ENCODE data around the gene GRPEL1. TPM values are rescaled to one million over a fixed set of nuclear protein-coding genes. Genes with fewer than 3 reads are reported as not detected.

GRPEL1 gene
- total RNA-seq, 1 donor from 2014 or later: 19.7 TPM

DNA sequence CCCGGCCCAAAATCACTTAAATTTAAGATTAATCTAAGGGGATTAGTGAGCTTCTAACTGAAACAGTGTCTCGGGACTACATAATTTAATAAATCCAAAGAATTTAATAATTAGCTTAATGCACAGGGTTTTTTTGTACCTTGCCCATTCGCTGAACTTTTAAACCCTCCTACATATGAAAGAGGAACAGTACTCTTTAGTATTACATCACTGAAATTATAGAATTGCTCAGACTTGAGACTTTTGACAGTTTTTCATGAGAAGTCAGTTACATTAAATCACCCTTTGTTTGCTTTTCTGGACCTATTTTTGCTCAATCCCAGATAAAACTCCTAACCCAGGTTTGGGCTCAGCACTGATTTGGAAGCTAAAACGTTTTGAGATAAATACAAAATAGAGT lies 27.1 kb downstream of the GRPEL1 start:
- Mint-ChIP-seq H3K9me3 (ENCODE audit: unreplicated experiment) (no peaks in the 10 kb centered on the region), H3K27me3 (ENCODE audit: unreplicated experiment) (no peaks in the 10 kb centered on the region), H3K36me3 (ENCODE audit: unreplicated experiment) (peaks cover 3% of the 10 kb centered on the region), H3K27ac (ENCODE audit: unreplicated experiment) (no peak overlapping the region), H3K4me1 (ENCODE audit: unreplicated experiment) (peaks cover 43% of the 10 kb centered on the region), H3K4me3 (ENCODE audit: unreplicated experiment) (no peak overlapping the region)
- TF ChIP-seq CTCF (IDR thresholded peaks at IDR 0.05): no peak
- DNase-seq (ENCODE audit: extremely low spot score, unreplicated experiment): no peak

DNA sequence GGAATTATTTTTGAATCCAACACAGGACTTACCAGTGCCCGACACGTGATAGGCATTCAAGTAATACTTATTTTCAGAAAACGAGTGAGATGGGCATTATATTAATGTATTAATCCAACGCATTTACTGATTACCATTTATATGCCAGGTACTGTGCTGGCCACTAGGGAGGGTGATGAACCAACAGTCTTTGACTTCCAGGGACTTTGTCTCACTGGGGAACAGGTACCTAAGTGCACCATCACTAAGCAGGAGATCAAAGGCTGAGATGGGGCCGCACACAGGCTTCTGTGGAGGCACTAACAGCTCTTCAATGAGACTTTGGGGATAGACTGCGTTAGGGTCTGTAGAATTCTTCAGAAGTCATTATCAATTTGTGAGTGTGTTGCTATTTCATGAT lies 30.4 kb downstream of the GRPEL1 start:
- Mint-ChIP-seq H3K36me3 (ENCODE audit: unreplicated experiment) (peaks cover 3% of the 10 kb centered on the region), H3K27ac (ENCODE audit: unreplicated experiment) (no peak overlapping the region), H3K4me1 (ENCODE audit: unreplicated experiment) (peaks cover 32% of the 10 kb centered on the region), H3K4me3 (ENCODE audit: unreplicated experiment) (no peak overlapping the region), H3K27me3 (ENCODE audit: unreplicated experiment) (no peaks in the 10 kb centered on the region), H3K9me3 (ENCODE audit: unreplicated experiment) (no peaks in the 10 kb centered on the region)
- DNase-seq (ENCODE audit: extremely low spot score, unreplicated experiment): no peak
- TF ChIP-seq CTCF (IDR thresholded peaks at IDR 0.05): no peak

- Mint-ChIP-seq H3K4me1 (ENCODE audit: unreplicated experiment) (peaks cover 38% of the 10 kb centered on the region), H3K27ac (ENCODE audit: unreplicated experiment) (no peak overlapping the region), H3K27me3 (ENCODE audit: unreplicated experiment) (no peaks in the 10 kb centered on the region), H3K36me3 (ENCODE audit: unreplicated experiment) (peaks cover 14% of the 10 kb centered on the region), H3K4me3 (ENCODE audit: unreplicated experiment) (no peak overlapping the region), H3K9me3 (ENCODE audit: unreplicated experiment) (no peaks in the 10 kb centered on the region)
- DNase-seq (ENCODE audit: extremely low spot score, unreplicated experiment): no peak
- no peak for TF ChIP-seq CTCF (IDR thresholded peaks at IDR 0.05)
Measured at GRCh38 chr4:7034262-7035081, 33.4 kb downstream of the GRPEL1 start.

- Mint-ChIP-seq H3K27ac (ENCODE audit: unreplicated experiment) (peak overlapping the region; percentile 89), H3K9me3 (ENCODE audit: unreplicated experiment) (no peaks in the 10 kb centered on the region), H3K36me3 (ENCODE audit: unreplicated experiment) (peaks cover 17% of the 10 kb centered on the region), H3K27me3 (ENCODE audit: unreplicated experiment) (no peaks in the 10 kb centered on the region), H3K4me1 (ENCODE audit: unreplicated experiment) (peaks cover 41% of the 10 kb centered on the region), H3K4me3 (ENCODE audit: unreplicated experiment) (no peak overlapping the region)
- no peak for DNase-seq (ENCODE audit: extremely low spot score, unreplicated experiment)
- no peak for TF ChIP-seq CTCF (IDR thresholded peaks at IDR 0.05)
Measured at GRCh38 chr4:7032596-7032995, 35.3 kb downstream of the GRPEL1 start.

DNA sequence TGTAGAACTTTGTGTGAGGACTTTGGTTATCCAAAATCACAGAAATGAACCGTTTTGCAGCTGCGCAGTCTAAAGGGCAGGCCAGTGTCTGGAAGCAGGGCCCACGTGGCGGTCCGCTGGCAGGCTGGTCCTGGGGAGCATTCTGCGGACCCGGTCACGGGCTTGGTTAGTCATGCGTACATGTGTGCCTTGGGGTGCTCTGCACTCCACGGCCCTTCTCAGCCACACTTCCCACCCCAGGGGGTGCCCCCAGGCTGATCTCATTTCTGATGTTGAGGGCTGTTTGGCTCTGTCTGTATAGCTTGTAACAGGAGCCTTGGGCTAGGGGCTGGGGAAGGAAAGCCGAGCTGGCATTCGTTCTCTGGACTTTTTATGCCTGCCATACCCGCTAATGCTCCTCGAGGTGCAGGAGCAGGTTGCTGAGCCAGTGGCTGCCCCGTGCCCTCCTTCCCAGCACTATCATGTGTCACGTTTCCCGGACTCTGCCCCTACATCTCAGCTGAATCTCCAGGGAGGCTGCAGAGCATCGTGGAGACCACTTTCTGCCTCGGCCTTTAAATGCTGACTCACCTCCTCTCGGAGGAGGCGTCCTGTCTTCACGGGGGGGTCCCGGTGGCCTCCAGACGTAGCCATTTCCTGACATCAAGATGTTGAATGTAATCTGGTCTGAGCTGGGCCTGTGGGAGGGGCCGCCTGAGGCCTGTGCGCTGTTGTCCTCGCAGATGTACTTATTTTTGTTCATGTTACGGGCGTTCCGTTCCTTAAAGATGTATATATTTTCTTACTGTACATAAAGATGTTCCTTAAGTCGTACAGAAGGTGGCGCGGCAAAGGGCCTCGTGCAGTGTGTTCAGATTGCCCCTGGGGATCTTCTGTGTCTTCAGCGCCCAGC lies 36.1 kb downstream of the GRPEL1 start:
- DNase-seq (ENCODE audit: extremely low spot score, unreplicated experiment): no peak
- no peaks in the 10 kb centered on the region for H3K27me3 Mint-ChIP-seq (ENCODE audit: unreplicated experiment)
- no peaks in the 10 kb centered on the region for H3K9me3 Mint-ChIP-seq (ENCODE audit: unreplicated experiment)
- peaks cover 34% of the 10 kb centered on the region for H3K4me1 Mint-ChIP-seq (ENCODE audit: unreplicated experiment)
- peaks cover 18% of the 10 kb centered on the region for H3K36me3 Mint-ChIP-seq (ENCODE audit: unreplicated experiment)
- no peak for TF ChIP-seq CTCF (IDR thresholded peaks at IDR 0.05)
- H3K4me3 Mint-ChIP-seq (ENCODE audit: unreplicated experiment): no peak overlapping the region
- H3K27ac Mint-ChIP-seq (ENCODE audit: unreplicated experiment): peak overlapping the region; percentile 89
